Islet precursor cell (in vitro differentiated cells): ENCODE measurements around the gene CASP7.

Experiments used
- DNase-seq: peaks from one replicate; pipeline ENCODE4 v3.0.0-alpha.2; 2018

The CASP7 gene

DNA sequence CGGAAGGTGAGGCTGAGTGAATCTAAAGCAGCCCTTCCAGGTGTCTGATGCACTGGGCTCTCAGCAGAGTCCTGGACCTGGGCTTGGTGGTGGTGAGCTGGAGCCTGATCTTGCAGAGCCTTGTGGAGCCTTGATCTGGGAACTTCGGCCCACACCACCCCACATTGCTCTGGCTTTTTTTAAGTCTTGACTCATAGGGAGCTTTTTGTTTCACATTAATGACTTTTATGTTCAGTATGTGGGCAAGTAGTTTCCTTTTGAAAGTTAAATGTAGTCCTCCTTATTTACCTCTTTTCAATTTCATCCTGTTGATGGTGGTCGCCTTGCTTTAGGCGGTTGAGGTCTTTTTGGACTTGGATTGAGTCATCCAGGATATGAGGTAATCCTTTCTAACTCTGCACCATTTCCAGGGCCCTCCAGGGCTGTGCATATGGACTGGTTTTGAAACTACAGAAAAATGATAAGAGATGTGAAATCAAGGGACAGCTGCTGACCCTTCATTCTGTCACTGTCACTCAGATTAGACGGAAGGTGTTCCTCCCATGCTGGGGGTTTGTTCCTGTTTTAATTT is 12.9 kb upstream of the CASP7 start:
- no peak for DNase-seq

DNA sequence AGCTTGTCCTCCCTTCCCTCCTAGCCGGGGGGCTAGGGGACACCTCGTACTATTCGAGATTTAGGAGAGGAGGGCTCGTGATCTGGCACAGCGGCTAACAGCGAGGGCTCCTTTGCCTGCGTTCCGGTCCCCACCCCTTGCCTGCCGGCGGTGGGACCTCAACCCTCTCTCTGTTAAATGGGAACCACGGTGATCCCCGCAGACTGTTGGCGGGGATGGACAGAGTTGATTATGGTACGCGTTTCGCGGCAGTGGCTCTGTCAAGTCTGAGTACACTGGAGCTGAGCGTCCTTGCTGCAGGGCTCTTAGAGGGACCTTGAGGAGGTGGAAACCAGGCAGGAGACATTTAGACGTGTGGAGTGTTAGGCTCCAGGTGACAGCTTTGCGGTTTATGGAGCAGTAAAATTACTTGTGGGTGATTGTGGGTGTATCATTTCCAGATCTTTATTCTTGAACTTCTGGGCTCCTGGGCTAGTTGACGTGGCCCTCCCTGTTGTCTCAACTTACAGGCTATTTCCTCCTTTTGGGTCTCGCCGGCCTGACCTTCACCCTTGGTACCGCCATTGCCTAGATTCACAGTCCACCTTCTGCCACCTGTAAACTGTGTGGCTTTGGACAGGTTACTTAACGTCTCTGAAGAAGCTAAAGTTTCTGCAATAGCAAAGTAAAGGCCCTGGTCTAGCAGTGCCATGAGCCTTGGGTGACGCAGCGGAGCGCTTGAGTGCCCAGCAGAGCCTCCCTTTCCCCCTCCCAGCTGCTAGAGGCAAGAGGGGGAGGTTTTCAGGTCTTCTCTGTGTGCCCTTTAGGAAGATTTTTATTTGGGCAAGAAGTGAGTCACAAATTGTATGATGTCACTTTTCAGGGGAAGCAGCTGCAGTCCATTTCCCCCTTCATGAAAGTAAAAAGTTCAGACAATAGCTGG is 739 bp downstream of the CASP7 start:
- peak; percentile 67 for DNase-seq

DNA sequence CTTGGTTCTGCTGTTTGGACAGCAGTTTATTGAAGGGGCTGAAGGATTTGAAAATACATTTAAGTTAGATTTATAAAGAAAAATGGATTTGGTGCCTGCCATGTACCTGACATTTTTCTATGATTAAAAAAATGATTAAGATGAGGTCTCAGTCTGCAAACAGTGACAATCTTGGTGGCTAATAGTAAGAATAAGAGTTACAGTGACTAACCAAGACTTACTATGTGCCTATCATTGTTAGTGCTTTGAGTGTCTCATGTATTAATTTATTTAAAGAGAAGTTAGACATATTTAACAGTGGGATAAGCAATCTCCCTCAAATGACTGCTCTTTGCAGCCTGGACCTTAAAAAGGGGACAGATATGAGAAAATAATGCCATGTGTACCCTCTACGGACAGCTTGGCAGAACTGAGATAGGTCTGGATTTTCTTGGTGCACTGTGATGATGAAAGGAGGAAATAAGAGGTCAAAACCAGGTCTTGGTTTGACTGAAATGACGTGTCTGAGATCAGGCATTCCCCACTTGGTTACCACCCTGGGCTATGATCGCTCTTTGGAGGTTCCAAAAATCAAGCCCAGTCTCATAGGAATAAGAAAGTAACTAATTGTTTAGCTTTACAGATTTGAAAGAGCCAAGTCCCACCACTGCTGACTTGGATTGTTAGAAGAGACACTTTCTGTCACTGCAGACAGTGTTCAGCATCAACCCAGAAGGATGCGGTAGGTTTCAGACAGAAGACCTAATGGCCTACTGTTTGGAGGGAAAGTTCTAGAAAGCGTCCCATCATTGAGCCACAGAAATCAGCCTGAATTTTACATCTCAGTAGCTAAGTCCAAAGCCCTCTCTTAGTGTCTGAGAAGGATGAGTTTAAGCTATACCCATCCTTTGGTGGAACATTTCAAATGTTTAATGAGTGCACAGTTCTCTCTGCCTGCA is 2.1 kb downstream of the CASP7 start:
- no peak for DNase-seq

DNA sequence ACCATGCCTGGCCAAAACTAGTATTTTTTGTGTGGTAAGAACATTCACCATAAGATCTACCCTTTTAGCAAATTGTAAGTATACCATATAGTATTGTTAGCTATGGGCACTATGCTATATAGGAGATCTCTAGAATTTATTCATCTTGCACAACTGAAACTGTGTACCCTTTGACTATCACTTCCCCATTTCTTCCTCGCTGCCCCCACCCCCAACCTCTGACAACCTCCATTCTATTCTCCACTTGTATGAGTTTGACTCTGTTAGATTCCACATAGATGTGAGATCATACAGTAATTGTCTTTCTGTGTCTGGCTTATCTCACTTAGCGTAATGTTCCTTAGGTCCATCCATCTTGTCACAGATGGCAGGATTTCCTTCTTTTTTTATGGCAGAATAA is 3.6 kb downstream of the CASP7 start:
- DNase-seq = no peak

- no peak for DNase-seq
These were observed 6.3 kb downstream of the CASP7 start for GRCh38 chr10:113686028-113686427.

- DNase-seq = no peak
These were observed 7.3 kb downstream of the CASP7 start for GRCh38 chr10:113687037-113687436.

DNA sequence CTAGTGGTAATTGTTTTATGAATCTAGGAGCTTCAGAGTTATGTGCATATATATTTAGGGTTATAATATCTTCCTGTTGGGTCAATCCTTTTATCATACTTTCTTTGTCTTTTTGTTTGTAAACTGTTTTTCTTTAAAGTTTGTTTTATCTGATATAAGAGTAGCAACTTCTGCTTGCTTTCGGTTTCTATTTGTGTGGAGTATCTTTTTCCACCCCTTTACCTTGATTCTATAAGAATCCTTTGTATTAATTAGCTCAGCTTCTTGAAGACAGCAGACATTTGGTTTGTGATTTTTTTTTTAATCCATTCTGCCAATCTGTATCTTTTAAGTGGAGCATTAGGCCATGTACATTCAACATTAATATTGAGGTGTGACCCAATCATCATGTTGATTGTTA is 9.3 kb downstream of the CASP7 start:
- DNase-seq = no peak

DNA sequence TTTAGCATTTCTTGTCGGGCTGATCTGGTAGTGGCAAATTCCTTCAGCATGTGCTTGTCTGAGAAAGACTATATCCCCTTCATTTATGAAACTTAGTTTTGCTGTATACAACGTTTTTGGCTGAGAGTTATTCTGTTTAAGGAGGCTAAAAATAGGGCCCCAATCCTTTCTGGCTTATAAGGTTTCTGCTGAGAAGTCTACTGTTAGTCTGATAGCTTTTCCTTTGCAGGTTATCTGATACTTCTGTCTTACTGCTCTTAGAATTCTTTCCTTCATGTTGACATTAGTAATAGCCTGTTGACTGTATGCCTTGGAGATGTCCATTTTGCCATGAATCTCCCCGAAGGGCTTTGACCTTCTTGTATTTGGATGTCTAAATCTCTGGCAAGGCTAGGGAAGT is 9.9 kb downstream of the CASP7 start:
- DNase-seq = no peak

- no peak for DNase-seq
These were observed 11.0 kb downstream of the CASP7 start for GRCh38 chr10:113690749-113691148.

GRCh38 chr10:113691381-113691780 is 11.7 kb downstream of the CASP7 start:
- peak; percentile 59 for DNase-seq

GRCh38 chr10:113692271-113692670 is 12.6 kb downstream of the CASP7 start:
- peak; percentile 72 for DNase-seq

GRCh38 chr10:113693348-113693747 is 13.6 kb downstream of the CASP7 start:
- no peak for DNase-seq

GRCh38 chr10:113695691-113696090 is 16.0 kb downstream of the CASP7 start:
- DNase-seq = no peak

- DNase-seq = no peak
These were observed 17.9 kb downstream of the CASP7 start for GRCh38 chr10:113697595-113697994.

DNA sequence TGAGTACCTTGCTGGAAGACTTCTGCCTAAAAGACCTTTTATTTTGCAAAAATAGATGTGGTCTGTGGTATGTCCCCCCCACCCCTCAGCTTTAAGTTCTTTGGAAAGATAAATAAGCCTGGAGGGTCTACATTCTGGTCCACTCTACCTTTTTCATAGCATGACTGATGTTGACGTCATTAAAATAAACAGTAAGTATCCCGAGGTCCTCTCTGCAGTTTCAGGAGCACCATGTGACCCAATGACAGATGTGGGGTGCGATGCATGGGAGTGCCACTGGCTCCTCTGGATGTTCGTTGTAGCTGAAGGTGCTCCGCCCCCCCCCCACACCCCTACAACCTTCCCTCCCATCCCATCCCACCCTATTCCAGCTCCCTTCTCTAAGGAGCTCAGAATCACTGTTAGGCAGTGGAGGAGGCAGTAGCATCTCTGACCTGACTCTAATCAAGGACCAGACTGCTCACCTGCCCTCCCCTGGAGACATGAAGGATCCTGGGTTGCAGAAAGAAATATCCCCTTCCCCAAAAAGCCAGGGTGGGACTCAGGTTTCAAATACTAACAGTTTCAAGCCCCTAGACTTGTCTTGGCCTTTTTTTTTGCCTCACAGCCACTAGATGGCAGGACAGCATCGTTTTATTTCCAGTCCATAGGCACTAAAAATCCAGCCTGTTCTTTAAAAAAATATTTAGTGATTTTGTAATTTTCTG is 25.1 kb downstream of the CASP7 start:
- no peak for DNase-seq

DNA sequence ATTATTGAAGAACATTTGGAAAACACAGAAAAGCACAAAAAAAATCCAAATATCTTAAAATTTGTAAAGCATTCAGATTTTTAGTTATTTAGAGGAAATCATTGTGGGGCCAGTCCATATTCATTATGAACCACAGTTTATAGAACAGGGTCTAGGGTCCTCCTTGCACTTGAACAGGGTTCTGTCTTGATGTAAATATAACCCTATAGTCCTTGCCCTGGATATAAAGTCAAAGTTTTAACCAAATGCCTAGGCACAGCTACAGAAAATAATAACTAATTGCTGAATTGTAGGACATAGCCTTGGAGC is 25.6 kb downstream of the CASP7 start:
- DNase-seq = no peak

DNA sequence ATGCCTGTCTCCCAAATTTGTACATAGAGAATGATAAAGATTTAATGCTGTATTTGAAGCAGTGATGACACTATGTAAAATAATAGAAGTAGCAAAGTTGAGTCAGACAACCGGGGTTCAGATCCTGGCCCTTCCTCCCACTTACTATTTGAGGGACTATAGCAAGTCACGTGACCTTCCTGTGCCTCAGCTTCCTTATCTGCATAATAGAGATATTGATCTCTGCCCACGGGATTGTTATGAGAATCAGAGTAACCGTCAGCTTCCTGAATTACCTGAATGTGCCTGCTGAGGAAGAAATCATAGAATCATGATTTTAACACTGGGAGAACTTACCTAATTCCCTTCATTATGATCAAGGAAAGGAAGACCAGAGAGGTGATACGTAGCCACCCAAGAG is 26.9 kb downstream of the CASP7 start:
- no peak for DNase-seq

DNA sequence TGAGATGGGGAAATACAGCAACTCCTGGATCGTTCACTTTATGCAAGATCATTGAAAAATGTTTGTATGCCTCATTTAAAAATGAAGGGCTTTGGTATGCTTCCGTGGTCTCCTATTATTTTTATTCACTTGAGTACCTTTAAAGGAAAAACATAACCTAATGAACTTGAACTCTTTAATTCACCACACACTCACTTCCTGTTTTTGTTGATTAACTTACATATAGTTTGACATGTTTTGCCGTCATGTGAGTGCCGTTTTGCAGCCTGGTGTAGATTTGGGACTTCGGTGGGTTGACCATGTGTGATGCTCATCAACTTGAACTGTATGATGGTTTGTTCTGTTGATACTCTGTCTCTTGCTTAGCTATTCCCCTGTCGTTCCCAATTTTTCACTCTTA is 28.9 kb downstream of the CASP7 start:
- no peak for DNase-seq

- DNase-seq = peak; percentile 85
These were observed 29.6 kb downstream of the CASP7 start for GRCh38 chr10:113709221-113709838.

- DNase-seq = peak; percentile 75
These were observed 31.4 kb downstream of the CASP7 start for GRCh38 chr10:113711142-113711541.

DNA sequence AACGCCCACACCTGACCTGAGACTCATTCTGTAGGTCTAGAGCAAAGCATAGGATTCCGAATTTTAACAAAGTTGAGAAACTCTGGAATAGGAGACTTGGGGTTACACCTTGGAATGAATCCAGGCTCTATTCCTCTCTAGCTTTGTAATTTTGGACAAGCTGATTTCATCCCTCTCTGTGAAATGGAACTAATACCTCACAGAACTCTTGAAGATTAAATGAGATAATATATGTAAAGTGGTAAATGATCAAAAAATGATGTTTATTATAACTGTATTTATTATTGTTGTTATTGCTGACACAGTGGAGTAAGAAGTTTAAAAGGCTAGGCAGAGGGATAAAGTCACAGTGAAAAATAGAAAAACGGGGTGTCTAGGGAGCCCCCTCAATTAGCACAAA is 32.3 kb downstream of the CASP7 start:
- no peak for DNase-seq
